NCI-H1930 (cell line): ENCODE results near the gene ZNF57.
"Not testable (repeated sequence)": the region's sequence is repeated elsewhere in the genome, so short reads cannot be mapped to it uniquely, and the experiment has no call there.

Source experiments
- DNase-seq, 2 experiments: peaks; one replicate each; lab custom pipeline; 2025; lab: John Stamatoyannopoulos, UW

Gene ZNF57

GRCh38 chr19:2900296-2901252 is at the start of gene ZNF57:
TSS of gene ZNF57 (plus strand) at chr19:2900928. CDS start at chr19:2901046, 118 bp downstream.
- peak; percentile 94 to 95 for DNase-seq

- no peak for DNase-seq
Measured at GRCh38 chr19:2852598-2852997, 48.1 kb upstream of the ZNF57 start.

- no peak for DNase-seq
Measured at GRCh38 chr19:2853015-2853606, 47.6 kb upstream of the ZNF57 start.

GRCh38 chr19:2854849-2855248 is 45.9 kb upstream of the ZNF57 start:
- no peak for DNase-seq

- no peak for DNase-seq
Measured at GRCh38 chr19:2856457-2857050, 44.2 kb upstream of the ZNF57 start.

- DNase-seq, result peak; percentile 52 to 63
Measured at GRCh38 chr19:2858864-2859263, 41.9 kb upstream of the ZNF57 start.

GRCh38 chr19:2863816-2864215 is 36.9 kb upstream of the ZNF57 start:
- no peak for DNase-seq

- DNase-seq, result no peak
Measured at GRCh38 chr19:2865334-2866100, 35.2 kb upstream of the ZNF57 start.

- no peak for DNase-seq
Measured at GRCh38 chr19:2866495-2867024, 34.2 kb upstream of the ZNF57 start.

GRCh38 chr19:2867025-2867991 is 33.4 kb upstream of the ZNF57 start, which contains the start of gene ZNF556:
TSS of gene ZNF556 (plus strand) at chr19:2867335. CDS start at chr19:2867422, 87 bp downstream.
- no peak for DNase-seq

GRCh38 chr19:2869618-2870017 is 31.1 kb upstream of the ZNF57 start:
- no peak for DNase-seq

GRCh38 chr19:2872175-2872574 is 28.6 kb upstream of the ZNF57 start:
- not testable (repeated sequence) for DNase-seq

GRCh38 chr19:2877398-2878331 is 23.1 kb upstream of the ZNF57 start:
- DNase-seq, result no peak

- DNase-seq, result no peak
Measured at GRCh38 chr19:2883686-2884439, 16.9 kb upstream of the ZNF57 start.

GRCh38 chr19:2885736-2886135 is 15.0 kb upstream of the ZNF57 start:
- DNase-seq, result no peak

- DNase-seq, result peak; percentile 61 to 71
Measured at GRCh38 chr19:2887391-2887914, 13.3 kb upstream of the ZNF57 start.

- peak; percentile 89 to 93 for DNase-seq
Measured at GRCh38 chr19:2888731-2889224, 11.9 kb upstream of the ZNF57 start.

- not testable (repeated sequence) for DNase-seq
Measured at GRCh38 chr19:2890531-2890930, 10.2 kb upstream of the ZNF57 start.
